ENCODE data around the gene SLC44A2.

- TF ChIP-seq, protein P1, sequence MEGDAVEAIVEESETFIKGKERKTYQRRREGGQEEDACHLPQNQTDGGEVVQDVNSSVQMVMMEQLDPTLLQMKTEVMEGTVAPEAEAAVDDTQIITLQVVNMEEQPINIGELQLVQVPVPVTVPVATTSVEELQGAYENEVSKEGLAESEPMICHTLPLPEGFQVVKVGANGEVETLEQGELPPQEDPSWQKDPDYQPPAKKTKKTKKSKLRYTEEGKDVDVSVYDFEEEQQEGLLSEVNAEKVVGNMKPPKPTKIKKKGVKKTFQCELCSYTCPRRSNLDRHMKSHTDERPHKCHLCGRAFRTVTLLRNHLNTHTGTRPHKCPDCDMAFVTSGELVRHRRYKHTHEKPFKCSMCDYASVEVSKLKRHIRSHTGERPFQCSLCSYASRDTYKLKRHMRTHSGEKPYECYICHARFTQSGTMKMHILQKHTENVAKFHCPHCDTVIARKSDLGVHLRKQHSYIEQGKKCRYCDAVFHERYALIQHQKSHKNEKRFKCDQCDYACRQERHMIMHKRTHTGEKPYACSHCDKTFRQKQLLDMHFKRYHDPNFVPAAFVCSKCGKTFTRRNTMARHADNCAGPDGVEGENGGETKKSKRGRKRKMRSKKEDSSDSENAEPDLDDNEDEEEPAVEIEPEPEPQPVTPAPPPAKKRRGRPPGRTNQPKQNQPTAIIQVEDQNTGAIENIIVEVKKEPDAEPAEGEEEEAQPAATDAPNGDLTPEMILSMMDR (IDR thresholded peaks at IDR 0.05), result no peak
- TF ChIP-seq POLR2AphosphoS5 (IDR thresholded peaks at IDR 0.05; ENCODE audit: low read depth, low read length), result no peak
Observed at GRCh38 chr19:10604460-10604980, 20.8 kb upstream of the SLC44A2 start.
